H9 (cell line): ENCODE data around the gene ARHGAP22. TPM values are rescaled to one million over a fixed set of nuclear protein-coding genes. Genes with fewer than 3 reads are reported as not detected.

Experiments
- DNase-seq: peaks from one replicate; pipeline ENCODE4 v3.0.0-alpha.2; 2017
- H2AFZ ChIP-seq: one replicate; pipeline ENCODE4 v1.6.1; 2013; ENCODE audit warnings: mild to moderate bottlenecking, low read length, control low read depth, moderate library complexity
- H2AK5ac ChIP-seq: 2 replicates; pipeline ENCODE4 v1.6.1; 2013; ENCODE audit warnings: low read length, control low read depth, mixed read lengths; ENCODE audit not compliant: insufficient read length
- H2BK120ac ChIP-seq: one replicate; pipeline ENCODE4 v1.6.1; 2013; ENCODE audit warnings: low read depth, mild to moderate bottlenecking, low read length, control low read depth, inconsistent platforms; ENCODE audit not compliant: poor library complexity, severe bottlenecking
- H2BK12ac ChIP-seq: 2 replicates; pipeline ENCODE4 v1.6.1; 2013; ENCODE audit warnings: low read length, control low read depth, mixed read lengths, low read depth; ENCODE audit not compliant: insufficient read length
- H2BK15ac ChIP-seq: 2 replicates; pipeline ENCODE4 v1.6.1; 2013; ENCODE audit warnings: low read depth, low read length, control low read depth
- H2BK20ac ChIP-seq: one replicate; pipeline ENCODE4 v1.6.1; 2013; ENCODE audit warnings: low read depth, mild to moderate bottlenecking, low read length, control low read depth, inconsistent platforms; ENCODE audit not compliant: poor library complexity, severe bottlenecking
- H2BK5ac ChIP-seq: 2 replicates; pipeline ENCODE4 v1.6.1; 2013; ENCODE audit warnings: low read length, control low read depth, mixed read lengths; ENCODE audit not compliant: insufficient read length
- H3K14ac ChIP-seq: 2 replicates; pipeline ENCODE4 v1.6.1; 2013; ENCODE audit warnings: low read length, control low read depth; ENCODE audit not compliant: insufficient read depth
- H3K18ac ChIP-seq: 2 replicates; pipeline ENCODE4 v1.6.1; 2013; ENCODE audit warnings: low read depth, mild to moderate bottlenecking, mixed read lengths, low read length, control low read depth; ENCODE audit not compliant: insufficient read length
- H3K23ac ChIP-seq: 2 replicates; pipeline ENCODE4 v1.6.1; 2013; ENCODE audit warnings: low read length, control low read depth, mixed read lengths, low read depth; ENCODE audit not compliant: insufficient read length
- H3K23me2 ChIP-seq: 2 replicates; pipeline ENCODE4 v1.6.1; 2013; ENCODE audit warnings: low read depth, mild to moderate bottlenecking, mixed read lengths, low read length, control low read depth; ENCODE audit not compliant: insufficient read length, poor library complexity, severe bottlenecking
- H3K27ac ChIP-seq: 2 replicates; pipeline ENCODE4 v1.5.1; 2013; ENCODE audit warnings: low read length, control low read depth, mixed read lengths, low read depth; ENCODE audit not compliant: insufficient read length
- H3K27me3 ChIP-seq: 2 replicates; pipeline ENCODE4 v1.6.1; 2013; ENCODE audit warnings: low read length, control low read depth, inconsistent platforms; ENCODE audit not compliant: insufficient read depth
- H3K4ac ChIP-seq: 2 replicates; pipeline ENCODE4 v1.6.1; 2013; ENCODE audit warnings: low read depth, mild to moderate bottlenecking, control low read depth, inconsistent platforms, low read length, moderate library complexity
- H3K4me1 ChIP-seq: 2 replicates; pipeline ENCODE4 v1.6.1; 2013; ENCODE audit warnings: low read length, control low read depth, inconsistent platforms; ENCODE audit not compliant: insufficient read depth
- H3K4me2 ChIP-seq: 2 replicates; pipeline ENCODE4 v1.6.1; 2013; ENCODE audit warnings: low read length, control low read depth, mixed read lengths; ENCODE audit not compliant: insufficient read length, insufficient read depth
- H3K56ac ChIP-seq: 2 replicates; pipeline ENCODE4 v1.6.1; 2013; ENCODE audit warnings: low read depth, mild to moderate bottlenecking, mixed read lengths, low read length, control low read depth; ENCODE audit not compliant: insufficient read length
- H3K79me1 ChIP-seq: 2 replicates; pipeline ENCODE4 v1.6.1; 2013; ENCODE audit warnings: low read depth, mild to moderate bottlenecking, moderate library complexity, low read length, control low read depth, inconsistent platforms; ENCODE audit not compliant: insufficient read depth, poor library complexity, severe bottlenecking
- H3K79me2 ChIP-seq: 2 replicates; pipeline ENCODE4 v1.6.1; 2013; ENCODE audit warnings: low read length, control low read depth, inconsistent platforms; ENCODE audit not compliant: insufficient read depth
- H3K9ac ChIP-seq: 2 replicates; pipeline ENCODE4 v1.6.1; 2013; ENCODE audit warnings: low read length, control low read depth, mixed read lengths; ENCODE audit not compliant: insufficient read length; ENCODE audit errors: extremely low read depth
- H3K9me3 ChIP-seq: one replicate; pipeline ENCODE4 v1.6.1; 2013; ENCODE audit warnings: low read depth, low read length, inconsistent platforms; ENCODE audit not compliant: control insufficient read depth
- H3T11ph ChIP-seq: one replicate; pipeline ENCODE4 v1.6.1; 2013; ENCODE audit warnings: mild to moderate bottlenecking, low read length, control low read depth, inconsistent platforms
- H4K20me1 ChIP-seq: one replicate; pipeline ENCODE4 v1.6.1; 2013; ENCODE audit not compliant: control insufficient read depth, insufficient read length, insufficient read depth
- H4K5ac ChIP-seq: 2 replicates; pipeline ENCODE4 v1.6.1; 2013; ENCODE audit warnings: low read depth, mild to moderate bottlenecking, mixed read lengths, low read length, control low read depth; ENCODE audit not compliant: insufficient read length
- H4K8ac ChIP-seq: replicated peaks from 2 replicates; pipeline ENCODE4 v1.6.1; 2013; ENCODE audit warnings: low read length, control low read depth, mixed read lengths, low read depth; ENCODE audit not compliant: insufficient read length
- H4K91ac ChIP-seq: 2 replicates; pipeline ENCODE4 v1.6.1; 2013; ENCODE audit warnings: low read depth, mild to moderate bottlenecking, moderate library complexity, mixed read lengths, low read length, control low read depth; ENCODE audit not compliant: insufficient read length
- H3K27ac Mint-ChIP-seq, 3 experiments: 2 replicates in 2 of 3; 3 replicates in 1 of 3; pipeline ENCODE4 v1.8.0; 2020 to 2021; ENCODE audit warnings: mixed read lengths in 3 of 3, mild to moderate bottlenecking in 1 of 3, moderate library complexity in 1 of 3
- H3K27me3 Mint-ChIP-seq: 2 replicates; pipeline ENCODE4 v1.8.0; 2021; ENCODE audit warnings: low read depth, mild to moderate bottlenecking, moderate library complexity, mixed read lengths
- H3K36me3 Mint-ChIP-seq, 3 experiments: 2 replicates in 2 of 3; 3 replicates in 1 of 3; pipeline ENCODE4 v1.8.0; 2020 to 2021; ENCODE audit warnings: low read depth in 3 of 3, mixed read lengths in 3 of 3; ENCODE audit not compliant: insufficient read depth in 1 of 3
- H3K4me1 Mint-ChIP-seq, 2 experiments: 2 replicates each; pipeline ENCODE4 v1.8.0; 2020; ENCODE audit warnings: mixed read lengths in 2 of 2
- H3K4me3 Mint-ChIP-seq, 2 experiments: 2 replicates in 1 of 2; 3 replicates in 1 of 2; pipeline ENCODE4 v1.8.0; 2020 to 2021; ENCODE audit warnings: mild to moderate bottlenecking in 2 of 2, mixed read lengths in 2 of 2, moderate library complexity in 1 of 2
- H3K9me3 Mint-ChIP-seq, 2 experiments: 2 replicates in 1 of 2; 3 replicates in 1 of 2; pipeline ENCODE4 v1.8.0; 2020; ENCODE audit warnings: mild to moderate bottlenecking in 2 of 2, mixed read lengths in 2 of 2, moderate library complexity in 1 of 2
- CTCF ChIP-seq: fragments of 200-600 bp; sonication (generic); conservative IDR thresholded peaks from 3 replicates; pipeline ENCODE4 v1.8.0; 2021; ENCODE audit warnings: antibody characterized with exemption, mild to moderate bottlenecking
- WGBS: extraction: QIAGEN DNeasy Blood & Tissue Kit; methylation state at CpG from one replicate; pipeline ENCODE4 v1.1.7; 2013; ENCODE audit warnings: missing lambda C conversion rate, low lambda C conversion rate, mixed read lengths; ENCODE audit not compliant: insufficient read length; ENCODE audit errors: extremely low coverage; 5-methylcytosine and 5-hydroxymethylcytosine counted together
- total RNA-seq: library from RNA; stranded (reverse); gene quantifications from 2 replicates; pipeline ENCODE4 v1.2.1, GENCODE V29; 2021

Gene ARHGAP22
- total RNA-seq, 1 experiment from 2014 or later, result 7.4 TPM

DNA sequence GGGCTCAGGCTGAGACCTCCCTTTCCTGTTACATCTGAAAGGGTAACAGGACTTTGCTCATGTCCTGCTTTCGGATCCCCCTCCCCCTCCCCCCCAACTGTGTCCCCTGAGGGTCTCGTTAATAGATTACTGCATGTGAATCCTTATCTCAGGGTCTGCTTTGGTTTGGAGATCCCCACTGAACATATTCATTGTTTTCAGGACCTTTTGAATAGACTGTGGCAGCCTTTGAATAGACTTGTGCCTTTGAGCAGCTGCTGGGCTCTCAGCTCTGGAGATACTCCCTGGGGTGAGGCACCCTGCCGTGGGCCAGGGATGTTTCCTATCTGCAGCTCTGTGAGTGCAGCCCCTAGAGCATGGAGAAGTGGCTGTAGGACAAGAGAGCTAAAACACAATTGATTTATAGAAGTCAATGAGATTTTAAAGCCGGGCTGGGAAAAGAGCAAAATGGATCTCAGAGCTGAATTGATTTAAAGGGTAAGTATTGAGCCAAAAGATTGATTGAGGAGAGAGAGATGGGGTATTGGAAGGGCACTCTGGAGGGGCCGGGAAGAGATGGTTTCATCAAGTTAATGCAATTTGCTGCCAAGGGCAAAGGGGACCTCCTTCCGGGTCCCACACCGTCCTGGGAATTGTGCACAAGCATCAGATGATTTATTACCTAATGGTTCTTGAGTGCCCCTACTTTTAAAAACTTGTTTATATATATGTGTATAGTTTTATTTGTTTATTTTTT lies 9.9 kb downstream of the ARHGAP22 start:
- Histone ChIP-seq H3K27me3 (no peaks in the 10 kb centered on the region), H4K5ac (no peak overlapping the region), H2BK15ac (no peak overlapping the region), H3K9ac (no peak overlapping the region), H3K79me2 (no peaks in the 10 kb centered on the region), H4K20me1 (no peaks in the 10 kb centered on the region), H3K4me2 (no peak overlapping the region), H3K4me1 (peaks cover 3% of the 10 kb centered on the region; the same call in 1 of the 2 replicates), H3K18ac (no peak overlapping the region), H2BK20ac (no peak overlapping the region), H3T11ph (no peak overlapping the region), H3K23ac (no peak overlapping the region), H3K27ac (no peak overlapping the region), H2BK5ac (no peak overlapping the region), H3K79me1 (no peaks in the 10 kb centered on the region), H3K9me3 (no peaks in the 10 kb centered on the region), H2AFZ (no peak overlapping the region), H2BK12ac (no peak overlapping the region), H2BK120ac (no peak overlapping the region), H3K56ac (no peak overlapping the region), H3K23me2 (no peaks in the 10 kb centered on the region), H3K14ac (no peak overlapping the region), H3K4ac (no peak overlapping the region), H2AK5ac (no peak overlapping the region), H4K91ac (no peak overlapping the region), H4K8ac (no peak overlapping the region)
- Mint-ChIP-seq H3K27me3 (peaks cover 70% of the 10 kb centered on the region), H3K27ac (peak overlapping the region; percentile 2 to 30 (median 25); a peak in 3 of 7 replicates), H3K4me1 (peaks cover 23 to 33% of the 10 kb centered on the region in 2 experiments), H3K36me3 (no peaks in the 10 kb centered on the region), H3K9me3 (no peaks in the 10 kb centered on the region), H3K4me3 (peak overlapping the region; percentile 13 to 16; a peak in 2 of 5 replicates)
- no peak for TF ChIP-seq CTCF
- DNase-seq, result peak; percentile 51
- no CpG with 5 or more reads among the region's 7 CpGs for WGBS
